Keratinocyte (primary cell): ENCODE results near the gene ZNF134. TPM values are rescaled to one million over a fixed set of nuclear protein-coding genes. Genes with fewer than 3 reads are reported as not detected.

Experiments used
- DNase-seq: peaks from one replicate; pipeline ENCODE4 v3.0.0-alpha.2; 2011; ENCODE audit warnings: low read depth, missing footprints, low spot score
- FAIRE-seq: peaks from 2 replicates; lab custom pipeline; 2011; peaks lifted over from hg19 to GRCh38; lab: Jason Lieb, UNC
- H2AFZ ChIP-seq: 2 replicates; pipeline ENCODE4 v1.6.0; 2012; ENCODE audit warnings: low read length, control low read depth, inconsistent platforms; ENCODE audit not compliant: control insufficient read depth
- H3K27ac ChIP-seq: 2 replicates; pipeline ENCODE4 v1.5.1; 2011; ENCODE audit warnings: low read length; ENCODE audit not compliant: control insufficient read depth, insufficient read depth
- H3K27me3 ChIP-seq: 3 replicates; pipeline ENCODE4 v1.6.0; 2011; ENCODE audit warnings: low read length; ENCODE audit not compliant: control insufficient read depth, insufficient read depth; ENCODE audit errors: extremely low read depth
- H3K36me3 ChIP-seq, 2 experiments: 2 replicates in 1 of 2; 3 replicates in 1 of 2; pipeline ENCODE4 v1.5.1; 2011; ENCODE audit warnings: low read length in 2 of 2, mild to moderate bottlenecking in 1 of 2; ENCODE audit not compliant: control insufficient read depth in 2 of 2, insufficient read depth in 2 of 2; ENCODE audit errors: extremely low read depth in 1 of 2
- H3K4me1 ChIP-seq: 3 replicates; pipeline ENCODE4 v1.5.1; 2011; ENCODE audit warnings: low read length; ENCODE audit not compliant: control insufficient read depth, insufficient read depth; ENCODE audit errors: extremely low read depth
- H3K4me2 ChIP-seq: 3 replicates; pipeline ENCODE4 v1.6.0; 2011; ENCODE audit warnings: low read depth, low read length; ENCODE audit not compliant: control insufficient read depth, insufficient read depth; ENCODE audit errors: extremely low read depth
- H3K4me3 ChIP-seq, 3 experiments: fragments of 200-600 bp in 1 of 3; sonication (generic) in 1 of 3; 2 replicates in 2 of 3; 3 replicates in 1 of 3; pipeline ENCODE4 v1.5.1; 2011 to 2016; ENCODE audit warnings: low read length in 3 of 3, mild to moderate bottlenecking in 3 of 3, control low read depth in 2 of 3, inconsistent platforms in 1 of 3, low read depth in 1 of 3, mixed read lengths in 1 of 3, mixed run types in 1 of 3, moderate library complexity in 1 of 3; ENCODE audit not compliant: control insufficient read depth in 2 of 3, insufficient read depth in 2 of 3; ENCODE audit errors: extremely low read depth in 1 of 3
- H3K79me2 ChIP-seq: 2 replicates; pipeline ENCODE4 v1.6.0; 2012; ENCODE audit warnings: low read length; ENCODE audit not compliant: control insufficient read depth, insufficient read depth
- H3K9ac ChIP-seq: 3 replicates; pipeline ENCODE4 v1.6.0; 2011; ENCODE audit warnings: low read length; ENCODE audit not compliant: control insufficient read depth, insufficient read depth; ENCODE audit errors: extremely low read depth
- H3K9me1 ChIP-seq: 3 replicates; pipeline ENCODE4 v1.6.0; 2011; ENCODE audit warnings: low read length; ENCODE audit not compliant: control insufficient read depth, insufficient read depth; ENCODE audit errors: extremely low read depth
- H3K9me3 ChIP-seq: 2 replicates; pipeline ENCODE4 v1.5.1; 2012; ENCODE audit warnings: low read depth, low read length; ENCODE audit not compliant: control insufficient read depth
- H4K20me1 ChIP-seq: 3 replicates; pipeline ENCODE4 v1.6.0; 2011; ENCODE audit warnings: low read length; ENCODE audit not compliant: control insufficient read depth, insufficient read depth; ENCODE audit errors: extremely low read depth
- EZH2 ChIP-seq: IDR thresholded peaks from one replicate; pipeline ENCODE4 v1.6.1; 2012; ENCODE audit warnings: inconsistent platforms, mild to moderate bottlenecking, low read length, moderate library complexity
- dilution Hi-C: fragments of 300-500 bp; cut with MboI; formaldehyde crosslinking; loops from one replicate; pipeline ENCODE4 v1.7.0; 2020; ENCODE audit warnings: low sequenced_read_pairs; ENCODE audit not compliant: extremely low pct_ligation_motif_present
- polyA plus RNA-seq, 5 experiments: library from polyadenylated mRNA; depleted of rRNA in 3 of 5; stranded (reverse) in 3 of 5; stranded (forward) in 1 of 5; unstranded in 1 of 5; fragments of >200 nt; gene quantifications; 1 replicate in 1 of 5; 2 replicates in 3 of 5; 3 replicates in 1 of 5; pipeline versions ENCODE4 v1.2.1 to v1.2.3, GENCODE V29; 2011 to 2012; ENCODE audit warnings: missing spikeins in 2 of 5, low read depth in 1 of 5, low replicate concordance in 1 of 5
- TF ChIP-seq, protein P1 (sequence below), 3 experiments: IDR thresholded peaks in 1 of 3; conservative IDR thresholded peaks in 1 of 3; optimal IDR thresholded peaks in 1 of 3; 2 replicates in 2 of 3; 3 replicates in 1 of 3; pipeline versions ENCODE3 to v1.5.1; 2011; ENCODE audit warnings: low read length in 3 of 3, mild to moderate bottlenecking in 3 of 3, moderate library complexity in 2 of 3, control low read depth in 1 of 3, inconsistent platforms in 1 of 3; ENCODE audit not compliant: insufficient read depth in 2 of 3; ENCODE audit errors: extremely low read depth in 1 of 3

The ZNF134 gene
- polyA plus RNA-seq, 1 donor (not counting 4 experiments of a cell fraction or from before 2014, with no cell fraction given), result 10.7 TPM

DNA sequence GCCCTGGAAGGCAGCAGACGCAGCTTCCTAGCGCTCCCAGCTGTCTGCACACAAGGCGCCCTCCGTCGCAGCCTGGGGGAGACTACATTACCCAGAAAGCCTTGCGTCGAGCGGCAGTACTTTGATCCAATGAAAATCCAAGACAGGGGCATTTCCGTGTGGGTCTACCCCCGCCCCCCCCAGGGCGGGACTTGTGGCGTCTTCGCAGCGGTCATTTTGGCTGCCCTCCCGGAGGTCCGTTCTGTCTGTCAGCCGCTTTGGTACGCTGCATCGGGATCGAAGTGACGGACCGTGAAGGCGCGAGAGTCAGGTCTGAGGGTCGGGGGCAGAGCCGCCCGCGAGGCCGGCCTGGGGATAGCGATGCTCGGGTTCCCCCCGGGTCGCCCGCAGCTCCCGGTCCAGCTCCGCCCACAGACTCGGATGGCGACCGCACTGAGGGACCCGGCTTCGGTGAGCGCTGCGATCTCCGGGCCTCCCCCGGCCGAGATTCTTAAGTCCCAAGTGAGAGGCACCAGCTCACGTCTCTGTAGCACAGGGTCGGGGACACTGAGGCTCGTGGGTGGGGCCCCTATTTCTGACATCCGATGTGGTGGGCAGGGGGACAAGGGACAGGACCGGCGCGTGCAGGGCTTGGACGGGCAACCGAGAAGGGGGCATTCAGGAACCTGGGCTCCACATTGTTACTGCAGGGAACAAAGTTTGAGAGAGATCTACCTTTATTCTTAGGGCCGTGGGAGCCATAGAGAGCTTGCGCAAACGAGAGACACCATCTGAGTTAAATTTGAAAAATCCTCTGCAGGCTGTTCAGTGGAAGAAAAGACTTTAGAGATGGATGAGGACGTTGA is 19.2 kb downstream of the ZNF134 start, which contains the start of gene ZNF211:
ZNF211 (plus strand) TSS at position 182 of the 845 bp plus-strand sequence; CDS start at position 361, 179 bp downstream.
- H3K4me3 ChIP-seq, result peak within 1 kb of the TSS; percentile 78 to 83 (median 80)
- peaks cover 5% of the 10 kb centered on the region for H3K4me1 ChIP-seq
- no peaks in the 10 kb centered on the region for H3K27me3 ChIP-seq
- DNase-seq (no peak), FAIRE-seq (peak; percentile 88)
- H3K9me1 ChIP-seq, result no peaks in the 10 kb centered on the region
- H2AFZ ChIP-seq, result peak within 1 kb of the TSS; percentile 78
- dilution Hi-C loops, result no loop called here
- peaks cover 15% of the 10 kb centered on the region for H3K79me2 ChIP-seq
- H3K27ac ChIP-seq, result peak within 1 kb of the TSS; percentile 37
- H3K4me2 ChIP-seq, result peak within 1 kb of the TSS; percentile 77
- H3K9ac ChIP-seq, result peak within 1 kb of the TSS; percentile 72
- H3K9me3 ChIP-seq, result peaks cover 6% of the 10 kb centered on the region
- no peaks in the 10 kb centered on the region for H4K20me1 ChIP-seq
- TF ChIP-seq EZH2, result no peak
- TF ChIP-seq, protein P1, sequence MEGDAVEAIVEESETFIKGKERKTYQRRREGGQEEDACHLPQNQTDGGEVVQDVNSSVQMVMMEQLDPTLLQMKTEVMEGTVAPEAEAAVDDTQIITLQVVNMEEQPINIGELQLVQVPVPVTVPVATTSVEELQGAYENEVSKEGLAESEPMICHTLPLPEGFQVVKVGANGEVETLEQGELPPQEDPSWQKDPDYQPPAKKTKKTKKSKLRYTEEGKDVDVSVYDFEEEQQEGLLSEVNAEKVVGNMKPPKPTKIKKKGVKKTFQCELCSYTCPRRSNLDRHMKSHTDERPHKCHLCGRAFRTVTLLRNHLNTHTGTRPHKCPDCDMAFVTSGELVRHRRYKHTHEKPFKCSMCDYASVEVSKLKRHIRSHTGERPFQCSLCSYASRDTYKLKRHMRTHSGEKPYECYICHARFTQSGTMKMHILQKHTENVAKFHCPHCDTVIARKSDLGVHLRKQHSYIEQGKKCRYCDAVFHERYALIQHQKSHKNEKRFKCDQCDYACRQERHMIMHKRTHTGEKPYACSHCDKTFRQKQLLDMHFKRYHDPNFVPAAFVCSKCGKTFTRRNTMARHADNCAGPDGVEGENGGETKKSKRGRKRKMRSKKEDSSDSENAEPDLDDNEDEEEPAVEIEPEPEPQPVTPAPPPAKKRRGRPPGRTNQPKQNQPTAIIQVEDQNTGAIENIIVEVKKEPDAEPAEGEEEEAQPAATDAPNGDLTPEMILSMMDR (optimal IDR thresholded peaks at IDR 0.05 in 1 of 3, IDR thresholded peaks at IDR 0.05 in 1 of 3, conservative IDR thresholded peaks at IDR 0.05 in 1 of 3; ENCODE audit: extremely low read depth in 1 of 3, insufficient read depth in 2 of 3, low read length in 3 of 3), result no peak
- H3K36me3 ChIP-seq, result peaks cover 1 to 9% of the 10 kb centered on the region in 2 experiments

DNA sequence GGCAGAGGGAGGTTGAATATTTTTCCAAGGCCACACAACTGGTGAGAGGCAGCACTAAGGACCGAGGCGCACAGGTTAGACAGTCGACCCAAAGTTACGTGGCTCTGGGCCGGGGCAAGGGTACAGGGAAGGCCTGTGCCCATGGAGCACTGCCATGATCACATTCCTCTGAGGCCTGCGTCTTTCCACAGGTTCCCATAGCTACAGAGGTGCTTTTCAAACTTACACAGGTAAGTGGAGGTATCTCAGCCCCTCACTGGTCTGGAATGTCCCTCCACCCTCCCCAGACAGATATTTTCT is 19.7 kb downstream of the ZNF134 start:
- no peaks in the 10 kb centered on the region for H4K20me1 ChIP-seq
- TF ChIP-seq, protein P1 (optimal IDR thresholded peaks at IDR 0.05 in 1 of 3, IDR thresholded peaks at IDR 0.05 in 1 of 3, conservative IDR thresholded peaks at IDR 0.05 in 1 of 3; ENCODE audit: extremely low read depth in 1 of 3, insufficient read depth in 2 of 3, low read length in 3 of 3), result no peak
- TF ChIP-seq EZH2, result no peak
- peaks cover 1 to 9% of the 10 kb centered on the region in 2 experiments for H3K36me3 ChIP-seq
- DNase-seq (no peak), FAIRE-seq (no peak)
- peaks cover 15% of the 10 kb centered on the region for H3K79me2 ChIP-seq
- peak overlapping the region; percentile 77 for H3K4me2 ChIP-seq
- dilution Hi-C loops, result no loop called here
- no peaks in the 10 kb centered on the region for H3K27me3 ChIP-seq
- H2AFZ ChIP-seq, result peak overlapping the region; percentile 72
- H3K4me1 ChIP-seq, result peaks cover 5% of the 10 kb centered on the region
- H3K9ac ChIP-seq, result peak overlapping the region; percentile 72
- no peaks in the 10 kb centered on the region for H3K9me1 ChIP-seq
- peak overlapping the region; percentile 78 to 83 (median 80) for H3K4me3 ChIP-seq
- H3K9me3 ChIP-seq, result peaks cover 6% of the 10 kb centered on the region
- no peak overlapping the region for H3K27ac ChIP-seq
